Mesenchymal stem cell (in vitro differentiated cells and primary cell): ENCODE measurements around the gene NUPR1.
"Not testable (repeated sequence)": the region's sequence is repeated elsewhere in the genome, so short reads cannot be mapped to it uniquely, and the experiment has no call there.

Source experiments
- DNase-seq: peaks from one replicate; pipeline ENCODE4 v3.0.0-alpha.2; 2013
- H2AFZ ChIP-seq: one replicate; pipeline ENCODE4 v1.6.1; 2013; ENCODE audit warnings: low read depth, mild to moderate bottlenecking, control low read depth, inconsistent platforms, low read length, moderate library complexity
- H2AK5ac ChIP-seq: 2 replicates; pipeline ENCODE4 v1.6.1; 2013; ENCODE audit warnings: low read length, moderate library complexity, mild to moderate bottlenecking, inconsistent platforms; ENCODE audit not compliant: severe bottlenecking
- H2BK120ac ChIP-seq: one replicate; pipeline ENCODE4 v1.6.1; 2013; ENCODE audit warnings: low read depth, mild to moderate bottlenecking, inconsistent platforms, low read length, moderate library complexity
- H2BK12ac ChIP-seq, 2 experiments: one replicate each; pipeline ENCODE4 v1.6.1; 2013; ENCODE audit warnings: inconsistent platforms in 2 of 2, low read length in 2 of 2, mild to moderate bottlenecking in 2 of 2, moderate library complexity in 2 of 2, control low read depth in 1 of 2
- H2BK15ac ChIP-seq: one replicate; pipeline ENCODE4 v1.6.1; 2013; ENCODE audit warnings: mild to moderate bottlenecking, low read depth, inconsistent platforms; ENCODE audit not compliant: poor library complexity, severe bottlenecking
- H2BK5ac ChIP-seq: 2 replicates; pipeline ENCODE4 v1.6.1; 2013; ENCODE audit warnings: low read depth, mild to moderate bottlenecking, low read length, control low read depth, inconsistent platforms; ENCODE audit not compliant: poor library complexity, severe bottlenecking
- H3K14ac ChIP-seq, 2 experiments: one replicate each; pipeline ENCODE4 v1.6.1; 2013; ENCODE audit warnings: inconsistent platforms in 2 of 2, low read length in 2 of 2, control low read depth in 1 of 2, mild to moderate bottlenecking in 1 of 2, moderate library complexity in 1 of 2
- H3K18ac ChIP-seq, 2 experiments: one replicate each; pipeline ENCODE4 v1.6.1; 2013; ENCODE audit warnings: inconsistent platforms in 2 of 2, low read length in 2 of 2, control low read depth in 1 of 2, low read depth in 1 of 2, mild to moderate bottlenecking in 1 of 2
- H3K23ac ChIP-seq, 2 experiments: one replicate each; pipeline ENCODE4 v1.6.1; 2013; ENCODE audit warnings: inconsistent platforms in 2 of 2, low read length in 2 of 2, mild to moderate bottlenecking in 2 of 2, moderate library complexity in 2 of 2, control low read depth in 1 of 2
- H3K27ac ChIP-seq: 2 replicates; pipeline ENCODE4 v1.5.1; 2013; ENCODE audit warnings: mild to moderate bottlenecking, moderate library complexity, low read length, control low read depth, inconsistent platforms; ENCODE audit not compliant: poor library complexity, severe bottlenecking
- H3K27me3 ChIP-seq, 2 experiments: 2 replicates each; pipeline versions ENCODE4 v1.6.1 to v1.7.0; 2013; ENCODE audit warnings: low read length in 2 of 2, mild to moderate bottlenecking in 2 of 2, moderate library complexity in 2 of 2, control low read depth in 1 of 2, inconsistent platforms in 1 of 2; ENCODE audit not compliant: control insufficient read depth in 1 of 2, insufficient read depth in 1 of 2
- H3K36me3 ChIP-seq, 2 experiments: 2 replicates each; pipeline versions ENCODE4 v1.6.1 to v1.7.0; 2013; ENCODE audit warnings: low read length in 2 of 2, control low read depth in 1 of 2, inconsistent platforms in 1 of 2, low read depth in 1 of 2, mild to moderate bottlenecking in 1 of 2; ENCODE audit not compliant: insufficient read depth in 2 of 2, control insufficient read depth in 1 of 2
- H3K4ac ChIP-seq, 2 experiments: one replicate each; pipeline ENCODE4 v1.6.1; 2013; ENCODE audit warnings: inconsistent platforms in 2 of 2, low read length in 2 of 2, mild to moderate bottlenecking in 2 of 2, moderate library complexity in 2 of 2, control low read depth in 1 of 2, low read depth in 1 of 2
- H3K4me1 ChIP-seq: 2 replicates; pipeline ENCODE4 v1.6.1; 2013; ENCODE audit warnings: low read depth, low read length, control low read depth; ENCODE audit not compliant: control insufficient read depth, insufficient read depth
- H3K4me2 ChIP-seq: 2 replicates; pipeline ENCODE4 v1.6.1; 2013; ENCODE audit warnings: low read length, mild to moderate bottlenecking, inconsistent platforms; ENCODE audit not compliant: poor library complexity, severe bottlenecking
- H3K4me3 ChIP-seq, 2 experiments: 2 replicates each; pipeline versions ENCODE4 v1.5.1 to v1.7.0; 2013; ENCODE audit warnings: low read length in 2 of 2, mild to moderate bottlenecking in 2 of 2, control low read depth in 1 of 2, low read depth in 1 of 2; ENCODE audit not compliant: insufficient read depth in 1 of 2
- H3K79me1 ChIP-seq: replicated peaks from 2 replicates; pipeline ENCODE4 v1.6.1; 2013; ENCODE audit warnings: mild to moderate bottlenecking, control low read depth, low read length, inconsistent platforms; ENCODE audit not compliant: poor library complexity, severe bottlenecking
- H3K9ac ChIP-seq: 2 replicates; pipeline ENCODE4 v1.7.0; 2013; ENCODE audit warnings: mild to moderate bottlenecking, low read length, moderate library complexity
- H3K9me3 ChIP-seq: 2 replicates; pipeline ENCODE4 v1.7.0; 2013; ENCODE audit warnings: mild to moderate bottlenecking, low read length; ENCODE audit not compliant: control insufficient read depth
- H4K8ac ChIP-seq: one replicate; pipeline ENCODE4 v1.6.1; 2013; ENCODE audit warnings: inconsistent platforms, mild to moderate bottlenecking, low read length, moderate library complexity
- H4K91ac ChIP-seq: one replicate; pipeline ENCODE4 v1.6.1; 2013; ENCODE audit warnings: mild to moderate bottlenecking, low read length, inconsistent platforms
- WGBS: methylation state at CpG from one replicate; pipeline ENCODE4 v1.1.7; 2013; ENCODE audit warnings: mixed read lengths; 5-methylcytosine and 5-hydroxymethylcytosine counted together

NUPR1 gene

DNA sequence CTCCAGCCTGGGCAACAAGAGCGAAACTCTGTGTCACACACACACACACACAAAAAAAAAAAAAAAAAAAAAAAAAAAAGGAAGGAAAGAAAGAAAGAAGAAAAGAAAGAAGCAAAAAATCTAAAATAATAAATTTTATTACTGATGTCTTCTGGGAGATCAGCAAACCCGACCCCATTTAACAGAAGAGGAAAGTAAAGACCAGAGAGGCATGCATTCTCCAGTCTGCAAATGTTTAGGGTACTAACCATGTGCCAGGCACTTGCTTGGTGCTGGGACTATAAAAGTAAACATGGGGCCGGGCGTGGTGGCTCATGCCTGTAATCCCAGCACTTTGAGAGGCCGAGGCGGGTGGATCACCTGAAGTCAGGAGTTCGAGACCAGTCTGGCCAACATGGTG, 7.2 kb upstream of the NUPR1 start:
- not testable (repeated sequence) for H3K27ac ChIP-seq

DNA sequence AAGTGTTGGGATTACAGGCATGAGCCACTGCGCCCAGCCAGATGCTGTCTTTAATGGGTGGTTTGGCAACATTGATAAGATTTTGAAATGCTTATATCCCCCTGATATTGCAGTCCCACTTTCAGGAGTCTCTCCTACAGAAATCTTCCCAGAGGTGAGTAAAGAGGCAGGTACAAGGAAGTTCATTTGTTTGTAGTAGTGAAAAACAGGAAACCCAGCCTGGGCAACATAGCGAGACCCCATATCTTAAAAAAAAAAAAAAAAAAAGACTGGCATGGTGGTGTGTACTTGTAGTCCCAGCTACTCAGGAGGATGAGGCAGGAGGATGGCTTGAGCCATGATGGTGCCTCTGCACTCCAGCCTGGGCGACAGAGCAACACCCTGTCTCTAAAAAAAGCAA, 6.2 kb upstream of the NUPR1 start:
- DNase-seq, result no peak
- H2AFZ ChIP-seq, result no peak overlapping the region
- no peaks in the 10 kb centered on the region for H3K79me1 ChIP-seq
- no peak overlapping the region for H3K18ac ChIP-seq
- no peak overlapping the region for H3K4me2 ChIP-seq
- H4K91ac ChIP-seq, result no peak overlapping the region
- no peak overlapping the region for H3K4me3 ChIP-seq
- H3K23ac ChIP-seq, result no peak overlapping the region
- H3K9ac ChIP-seq, result no peak overlapping the region
- H2BK120ac ChIP-seq, result no peak overlapping the region
- no peak overlapping the region for H4K8ac ChIP-seq
- no peaks in the 10 kb centered on the region for H3K9me3 ChIP-seq
- no peak overlapping the region for H2BK15ac ChIP-seq
- H3K27ac ChIP-seq, result no peak overlapping the region
- no peak overlapping the region for H2BK12ac ChIP-seq
- H2BK5ac ChIP-seq, result no peak overlapping the region
- no peak overlapping the region for H3K14ac ChIP-seq
- H2AK5ac ChIP-seq, result no peak overlapping the region
- H3K4me1 ChIP-seq, result peaks cover 3% of the 10 kb centered on the region
- H3K4ac ChIP-seq, result no peak overlapping the region
- peaks cover 0 to 4% of the 10 kb centered on the region in 2 experiments for H3K27me3 ChIP-seq
- no CpG with 5 or more reads among the region's 3 CpGs for WGBS
- H3K36me3 ChIP-seq, result no peaks in the 10 kb centered on the region

More for the DNA sequence above, 7.2 kb upstream of the NUPR1 start:
- not testable (repeated sequence) for H2BK5ac ChIP-seq, H2AFZ ChIP-seq, H3K4me3 ChIP-seq, H2BK15ac ChIP-seq, H4K91ac ChIP-seq, H3K4me1 ChIP-seq, H2BK120ac ChIP-seq, H3K79me1 ChIP-seq, H3K27me3 ChIP-seq, H3K4me2 ChIP-seq, H2AK5ac ChIP-seq, DNase-seq, H4K8ac ChIP-seq, H3K14ac ChIP-seq, H3K23ac ChIP-seq, H3K9me3 ChIP-seq, H3K36me3 ChIP-seq, H3K18ac ChIP-seq, H2BK12ac ChIP-seq, H3K4ac ChIP-seq, H3K9ac ChIP-seq
- 88% methylated on average over 6 of the region's 7 CpGs for WGBS

GRCh38 chr16:28543072-28543471, 4.3 kb upstream of the NUPR1 start:
- Histone ChIP-seq H2BK120ac (no peak overlapping the region), H2BK12ac (no peak overlapping the region), H3K4ac (no peak overlapping the region), H2AK5ac (no peak overlapping the region), H2BK5ac (no peak overlapping the region), H3K4me3 (no peak overlapping the region), H4K91ac (no peak overlapping the region), H3K14ac (no peak overlapping the region), H2BK15ac (no peak overlapping the region), H2AFZ (no peak overlapping the region), H3K9me3 (no peaks in the 10 kb centered on the region), H3K27me3 (peaks cover 0 to under 1% of the 10 kb centered on the region in 2 experiments), H4K8ac (no peak overlapping the region), H3K4me1 (peaks cover 3% of the 10 kb centered on the region), H3K9ac (no peak overlapping the region), H3K4me2 (no peak overlapping the region), H3K18ac (no peak overlapping the region), H3K36me3 (no peaks in the 10 kb centered on the region), H3K79me1 (no peaks in the 10 kb centered on the region), H3K23ac (no peak overlapping the region), H3K27ac (no peak overlapping the region)
- no peak for DNase-seq
- 84% methylated on average over 7 of the region's 7 CpGs for WGBS

GRCh38 chr16:28542646-28543045, 3.9 kb upstream of the NUPR1 start:
- Histone ChIP-seq H2BK15ac (no peak overlapping the region), H3K36me3 (peaks cover 0 to 2% of the 10 kb centered on the region in 2 experiments), H3K27me3 (no peaks in the 10 kb centered on the region), H2BK120ac (no peak overlapping the region), H3K9ac (no peak overlapping the region), H3K4me3 (no peak overlapping the region), H4K91ac (no peak overlapping the region), H2AFZ (no peak overlapping the region), H2BK5ac (no peak overlapping the region), H3K79me1 (no peaks in the 10 kb centered on the region), H3K9me3 (no peaks in the 10 kb centered on the region), H3K4me1 (peaks cover 3% of the 10 kb centered on the region), H2BK12ac (no peak overlapping the region), H3K4me2 (no peak overlapping the region), H3K4ac (no peak overlapping the region), H3K27ac (no peak overlapping the region), H3K14ac (no peak overlapping the region), H2AK5ac (no peak overlapping the region), H3K18ac (no peak overlapping the region), H3K23ac (no peak overlapping the region), H4K8ac (no peak overlapping the region)
- DNase-seq, result no peak
- 90% methylated on average over 7 of the region's 7 CpGs for WGBS
